NCI-H2171 (cell line): ENCODE data around the gene CKM.
A peak's percentile ranks its signal among the peaks of the same experiment; 100 is the strongest.

Experiments
- DNase-seq: peaks from one replicate; lab custom pipeline; 2025; lab: John Stamatoyannopoulos, UW

CKM gene

GRCh38 chr19:45322744-45323281 lies at the start of gene CKM:
CKM (minus strand) TSS chr19:45322875; CDS start chr19:45319713, 3,162 bp downstream.
- no peak for DNase-seq

DNA sequence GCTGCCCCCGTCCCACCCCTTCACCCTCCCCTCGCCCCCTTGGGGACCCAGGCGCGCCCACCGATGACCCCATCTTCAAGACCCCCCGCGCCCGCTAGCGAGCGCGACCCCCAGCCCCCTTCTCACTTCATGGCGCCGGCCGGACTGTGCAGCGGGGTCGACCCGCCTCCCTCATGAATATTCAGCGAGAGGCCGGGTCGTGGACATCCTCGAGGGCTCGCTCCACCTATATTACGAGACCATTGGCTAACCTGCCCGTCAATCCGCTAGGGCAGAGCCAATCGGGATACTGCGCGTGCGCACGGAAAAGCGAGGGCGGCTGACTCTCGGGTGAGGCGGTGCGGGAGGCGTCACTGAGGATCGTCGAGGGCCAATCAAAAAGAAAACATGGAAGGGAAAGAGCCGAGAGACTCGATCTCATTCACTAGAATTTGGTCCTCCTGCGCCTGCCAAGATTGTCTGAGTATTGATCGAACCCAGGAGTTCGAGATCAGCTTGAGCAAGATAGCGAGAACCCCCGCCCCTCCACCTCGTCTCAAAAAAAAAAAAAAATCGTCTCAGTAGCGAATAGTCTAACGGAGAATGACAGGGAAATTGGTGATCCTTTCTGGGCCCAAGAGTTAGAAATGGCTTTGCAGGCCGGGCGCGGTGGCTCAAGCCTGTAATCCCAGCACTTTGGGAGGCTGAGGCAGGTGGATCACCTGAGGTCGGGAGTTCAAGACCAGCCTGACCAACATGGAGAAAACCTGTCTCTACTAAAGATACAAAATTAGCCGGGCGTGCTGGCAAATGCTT lies 47.9 kb upstream of the CKM start, which contains the start of gene ERCC2:
ERCC2 (minus strand) TSS at position 164 of the 795 bp plus-strand sequence; CDS start at position 131, 33 bp downstream.
- peak; percentile 98 for DNase-seq

DNA sequence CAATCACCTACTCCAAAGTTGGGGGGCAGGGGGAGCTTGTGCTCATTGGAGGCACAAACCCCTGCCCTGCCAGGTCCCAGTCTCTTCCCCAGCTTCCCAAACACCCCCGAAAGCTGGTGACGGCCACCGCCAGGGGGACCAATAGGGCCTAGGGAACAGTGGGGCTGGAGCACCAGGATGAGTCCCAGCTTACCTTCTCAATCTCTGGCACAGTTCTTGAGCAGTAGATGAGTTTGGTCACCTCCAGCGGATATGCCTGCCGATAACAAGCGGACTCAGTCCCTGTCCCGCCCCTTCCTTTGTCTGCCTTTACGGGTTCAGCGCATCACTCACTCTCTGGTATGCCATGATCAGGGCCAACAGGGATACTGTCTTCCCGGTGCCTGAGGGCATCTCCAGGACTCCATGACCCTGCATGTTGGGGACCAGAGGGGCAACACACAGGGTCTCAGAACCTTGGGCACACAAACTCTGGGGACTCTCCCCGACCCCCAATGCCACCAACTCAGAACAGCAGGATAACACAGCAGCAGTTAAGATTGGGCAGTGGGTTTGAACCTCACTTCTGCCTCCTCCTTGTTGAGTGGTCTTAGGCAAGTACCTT lies 46.2 kb upstream of the CKM start:
- DNase-seq, result no peak

- DNase-seq, result no peak
Observed at GRCh38 chr19:45368127-45368526, 45.5 kb upstream of the CKM start.

- no peak for DNase-seq
Observed at GRCh38 chr19:45364696-45365095, 42.0 kb upstream of the CKM start.

DNA sequence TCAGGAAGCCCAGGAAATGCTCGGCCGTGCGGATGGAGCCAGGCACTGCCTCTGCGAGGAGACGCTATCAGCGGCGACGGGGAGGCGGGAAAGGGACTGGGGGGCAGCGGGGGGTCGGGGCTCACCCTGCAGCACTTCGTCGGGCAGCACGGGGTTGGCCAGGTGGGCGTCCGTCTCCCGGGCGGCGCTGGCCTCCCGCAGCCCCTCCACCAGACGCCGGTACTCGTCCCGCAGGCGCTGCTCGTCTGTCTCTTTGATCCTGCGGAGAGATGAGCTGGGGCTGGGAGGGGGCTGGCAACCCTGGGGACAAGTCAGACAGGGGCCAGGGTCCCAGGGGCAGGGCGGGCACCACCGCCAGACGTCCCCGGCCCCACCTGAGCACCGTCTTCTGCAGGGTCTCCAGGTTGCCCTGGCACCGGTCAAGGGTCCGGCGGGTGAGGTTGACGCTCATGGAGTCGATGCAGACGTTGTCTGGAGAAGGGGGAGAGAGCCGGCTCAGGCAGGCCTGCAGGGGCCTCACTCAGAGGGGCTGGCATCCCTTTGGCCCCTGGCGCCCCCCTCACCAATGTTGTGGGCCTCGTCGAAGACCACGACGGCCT lies 41.3 kb upstream of the CKM start:
- no peak for DNase-seq

GRCh38 chr19:45362291-45362690 lies 39.6 kb upstream of the CKM start:
- no peak for DNase-seq

GRCh38 chr19:45361608-45362007 lies 38.9 kb upstream of the CKM start:
- DNase-seq, result no peak

DNA sequence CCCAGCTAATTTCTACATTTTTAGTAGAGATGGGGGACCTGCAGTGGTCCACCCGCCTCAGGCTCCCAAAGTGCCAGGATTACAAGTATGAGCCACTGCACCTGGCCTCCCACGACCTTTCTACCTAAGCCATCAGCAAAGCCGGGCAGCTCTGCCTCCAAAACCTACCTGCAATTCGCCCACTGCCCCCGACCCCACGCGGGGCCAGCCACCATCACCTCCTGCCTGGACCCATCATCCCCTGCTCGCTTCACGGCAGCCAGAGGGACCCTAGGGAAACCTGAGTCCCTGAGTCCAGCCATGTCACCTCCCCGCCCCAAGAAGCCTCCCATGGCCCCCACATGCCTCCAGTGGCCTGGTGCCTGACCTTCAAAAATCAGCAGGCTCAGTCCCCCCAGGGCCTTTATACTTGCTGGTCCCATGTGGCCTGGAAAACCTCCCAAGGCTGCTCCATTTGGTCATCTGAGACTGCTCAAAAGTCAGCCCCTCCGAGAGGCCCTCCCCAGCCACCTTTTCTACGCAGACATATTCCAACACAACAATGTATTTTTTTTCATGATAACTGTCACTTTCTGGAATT lies 35.6 kb upstream of the CKM start:
- DNase-seq, result no peak

DNA sequence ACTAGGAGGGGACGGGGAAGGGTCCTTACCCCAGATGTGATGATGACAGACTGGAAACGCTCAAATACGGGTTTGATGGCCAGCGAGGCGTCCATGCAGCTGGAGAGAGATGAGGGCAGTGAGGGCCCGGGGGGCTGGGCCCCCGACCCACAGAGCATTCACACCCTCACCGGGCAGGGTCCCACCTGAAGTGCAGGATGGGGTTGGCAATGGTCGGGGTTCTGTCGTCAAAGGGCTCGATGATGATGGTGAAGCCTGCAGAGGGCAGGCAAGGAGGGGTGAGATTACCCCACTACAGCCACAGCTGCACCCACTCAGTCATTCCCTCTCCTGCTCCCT lies 34.7 kb upstream of the CKM start:
- no peak for DNase-seq

- no peak for DNase-seq
Observed at GRCh38 chr19:45356760-45357444, 34.2 kb upstream of the CKM start.

GRCh38 chr19:45355910-45356309 lies 33.2 kb upstream of the CKM start:
- no peak for DNase-seq

- no peak for DNase-seq
Observed at GRCh38 chr19:45355402-45355801, 32.7 kb upstream of the CKM start.

GRCh38 chr19:45354241-45354842 lies 31.7 kb upstream of the CKM start:
- no peak for DNase-seq

DNA sequence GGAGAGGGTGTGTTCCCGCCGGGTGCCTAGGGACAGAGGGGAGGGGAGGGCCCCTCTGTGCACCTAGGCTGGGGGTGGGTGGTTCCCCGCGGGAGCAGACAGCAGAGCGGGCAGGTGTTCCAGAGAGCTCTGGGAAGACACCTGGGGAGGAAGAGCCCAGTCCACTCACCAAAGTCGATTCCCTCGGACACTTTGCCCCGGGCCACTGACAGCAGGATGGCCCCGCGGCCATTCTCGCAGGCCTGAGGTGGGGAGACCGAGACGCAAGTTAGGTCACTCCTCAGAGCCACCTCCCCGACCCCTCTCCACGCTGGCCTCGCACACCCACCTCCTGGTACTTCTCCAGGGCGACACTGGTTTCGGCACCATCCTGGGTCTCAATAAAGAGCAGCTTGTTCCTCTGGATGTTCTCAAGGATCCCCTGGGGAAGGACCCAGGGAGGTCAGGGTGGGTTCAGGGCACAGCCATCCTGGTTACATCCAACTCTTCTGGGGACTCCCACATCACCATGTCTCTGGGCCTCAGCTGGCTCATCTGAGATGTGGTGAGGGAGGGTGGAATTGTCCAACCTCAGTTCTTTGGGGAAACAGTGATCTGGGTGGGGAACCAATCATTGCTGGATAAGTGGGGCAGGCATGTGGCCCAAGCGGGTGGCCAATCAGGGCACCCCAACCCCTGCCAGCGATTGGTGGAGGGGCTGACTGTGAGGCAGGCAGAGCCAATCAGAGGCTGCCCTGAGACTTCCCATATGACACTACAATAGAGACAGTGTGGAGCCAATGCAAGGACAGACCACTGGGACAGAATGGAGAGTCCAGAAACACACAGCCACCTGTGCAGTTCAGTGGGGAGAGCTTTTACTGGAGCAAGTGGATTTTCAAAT lies 30.5 kb upstream of the CKM start:
- DNase-seq, result no peak

DNA sequence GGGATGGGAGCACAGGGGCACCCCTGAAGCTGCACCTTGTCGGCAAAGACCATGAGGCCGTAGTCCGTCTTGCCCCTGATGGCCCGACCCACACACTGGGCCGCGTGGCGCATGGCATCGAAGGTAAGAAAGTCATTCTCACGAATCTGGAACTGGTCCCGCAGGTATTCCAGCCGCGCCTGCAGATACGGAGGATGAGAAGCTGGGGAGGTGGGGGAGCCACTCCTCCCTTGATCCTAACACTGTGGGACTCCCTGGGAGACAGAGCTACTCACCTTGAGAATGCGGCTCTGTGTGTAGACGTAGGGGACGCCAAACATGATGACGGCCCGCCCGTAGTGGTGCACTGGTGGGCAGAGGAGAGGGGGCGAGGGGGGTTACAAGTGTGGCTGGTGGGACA lies 29.8 kb upstream of the CKM start:
- no peak for DNase-seq

- DNase-seq, result no peak
Observed at GRCh38 chr19:45352062-45352461, 29.4 kb upstream of the CKM start.

DNA sequence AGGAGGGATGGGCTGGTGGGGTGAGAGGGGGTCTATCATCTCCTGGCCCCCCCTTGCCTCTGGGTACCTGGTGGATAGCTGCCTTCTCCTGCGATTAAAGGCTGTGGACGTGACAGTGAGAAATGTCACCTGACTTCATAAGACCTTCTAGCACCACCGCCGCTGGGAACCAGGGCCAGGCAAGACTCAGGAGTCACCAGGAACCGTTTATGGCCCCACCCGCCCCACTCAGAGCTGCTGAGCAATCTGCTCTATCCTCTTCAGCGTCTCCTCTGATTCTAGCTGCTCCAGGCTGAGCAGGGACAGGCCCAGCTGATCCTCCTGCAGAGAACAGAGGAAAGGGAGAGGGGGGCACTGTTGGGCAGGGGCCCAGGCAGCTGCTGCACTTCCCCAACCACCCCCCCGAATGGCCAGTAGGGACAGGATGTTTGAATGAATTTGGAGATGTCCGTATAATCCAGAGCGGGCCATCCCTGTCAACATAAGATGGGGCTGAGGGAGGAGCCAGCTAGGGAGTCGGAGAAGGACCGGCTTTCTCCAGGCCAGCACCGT lies 28.8 kb upstream of the CKM start:
- no peak for DNase-seq

DNA sequence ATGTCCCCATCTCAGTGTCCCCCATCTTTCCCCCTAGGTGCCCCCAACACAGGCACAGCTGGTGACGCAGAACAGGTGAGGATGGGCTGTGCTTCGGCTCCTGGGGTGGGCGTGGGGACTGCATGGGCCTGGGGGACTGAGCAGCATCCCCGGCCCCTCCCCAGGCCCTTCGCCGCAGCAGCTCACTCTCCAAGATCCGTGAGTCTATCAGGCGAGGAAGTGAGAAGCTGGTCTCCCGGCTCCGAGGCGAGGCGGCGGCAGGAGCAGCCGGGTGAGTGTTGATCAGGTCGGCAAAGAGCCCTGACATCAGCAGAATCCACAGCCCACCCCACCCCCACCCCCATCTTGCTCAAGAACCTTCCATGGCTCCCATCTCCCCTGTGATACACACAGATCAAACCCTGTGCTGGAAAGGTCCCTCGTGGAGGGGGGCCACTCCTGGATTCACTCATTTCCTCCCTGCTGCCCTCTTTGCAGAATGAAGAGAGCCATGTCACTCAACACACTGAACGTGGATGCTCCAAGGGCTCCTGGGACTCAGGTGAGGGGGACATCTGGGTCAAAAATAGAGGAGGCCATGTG lies 27.9 kb upstream of the CKM start:
- no peak for DNase-seq

DNA sequence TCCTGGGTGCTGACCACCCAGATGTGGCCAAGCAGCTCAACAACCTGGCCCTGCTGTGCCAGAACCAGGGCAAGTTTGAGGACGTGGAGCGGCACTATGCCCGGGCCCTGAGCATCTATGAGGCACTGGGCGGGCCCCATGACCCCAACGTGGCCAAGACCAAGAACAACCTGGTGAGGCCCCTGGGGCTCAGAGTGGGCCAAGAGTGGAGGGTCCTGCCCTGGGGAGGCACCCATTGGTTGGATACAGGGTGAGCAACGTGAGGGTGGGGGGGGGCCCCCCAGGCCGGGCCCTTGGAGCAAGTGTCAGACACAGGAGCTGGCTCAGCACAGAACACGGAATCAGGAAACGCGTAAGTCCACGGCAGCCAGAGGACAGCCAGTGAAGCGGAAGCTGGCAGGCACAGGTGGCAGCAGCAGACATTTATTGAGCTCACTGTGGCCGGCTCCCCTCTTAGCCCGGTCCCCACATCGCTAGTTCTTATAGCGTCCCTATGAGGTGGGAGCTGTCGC lies 26.8 kb upstream of the CKM start:
- no peak for DNase-seq
